Left ventricle myocardium inferior (tissue), 1 donor: ENCODE measurements around the gene TEAD4. TPM values are rescaled to one million over a fixed set of nuclear protein-coding genes. Genes with fewer than 3 reads are reported as not detected.

Experiments
- DNase-seq: peaks from one replicate; pipeline ENCODE4 v3.0.0-alpha.2; 2020
- H3K27ac ChIP-seq: fragments of 200-600 bp; replicated peaks from 2 replicates; pipeline ENCODE4 v1.8.0; 2021
- H3K27me3 ChIP-seq: fragments of 200-600 bp; 2 replicates; pipeline ENCODE4 v1.8.0; 2021; ENCODE audit warnings: low read depth
- H3K36me3 ChIP-seq: fragments of 200-600 bp; 2 replicates; pipeline ENCODE4 v1.8.0; 2021
- H3K4me1 ChIP-seq: fragments of 200-600 bp; 2 replicates; pipeline ENCODE4 v1.8.0; 2021
- H3K4me3 ChIP-seq: fragments of 200-600 bp; 2 replicates; pipeline ENCODE4 v1.8.0; 2021; ENCODE audit warnings: mild to moderate bottlenecking, moderate library complexity
- H3K9me3 ChIP-seq: fragments of 200-600 bp; replicated peaks from 2 replicates; pipeline ENCODE4 v1.8.0; 2021
- CTCF ChIP-seq: fragments of 200-600 bp; IDR thresholded peaks from 2 replicates; pipeline ENCODE4 v1.8.0; 2021; ENCODE audit warnings: antibody characterized with exemption, mild to moderate bottlenecking, borderline replicate concordance
- intact Hi-C: fragments of 100-400 bp; cut with micrococcal nuclease; formaldehyde crosslinking; loops from one replicate; pipeline ENCODE4 v1.11.0; 2022
- total RNA-seq: library from RNA; stranded (reverse); fragmentation: NEBNext Ultra II Directional; extraction: Animal tissue kit (Norgen Biotek cat#: 25700); gene quantifications from one replicate; pipeline ENCODE4 v1.2.1, GENCODE V29; 2021
- donor health status: DM: no; HTN: yes; CAD: no; lungs with severe emphysema.

The TEAD4 gene
- total RNA-seq, 1 donor from 2014 or later: 6.7 TPM

GRCh38 chr12:2937500-2937899, 21.7 kb upstream of the TEAD4 start:
- H3K9me3 ChIP-seq: no peaks in the 10 kb centered on the region
- intact Hi-C loops: no loop called here
- H3K36me3 ChIP-seq: peaks cover 58% of the 10 kb centered on the region
- H3K27me3 ChIP-seq: no peaks in the 10 kb centered on the region
- no peak overlapping the region for H3K4me3 ChIP-seq
- no peaks in the 10 kb centered on the region for H3K4me1 ChIP-seq
- TF ChIP-seq CTCF: no peak
- no peak for DNase-seq
- no peak overlapping the region for H3K27ac ChIP-seq

DNA sequence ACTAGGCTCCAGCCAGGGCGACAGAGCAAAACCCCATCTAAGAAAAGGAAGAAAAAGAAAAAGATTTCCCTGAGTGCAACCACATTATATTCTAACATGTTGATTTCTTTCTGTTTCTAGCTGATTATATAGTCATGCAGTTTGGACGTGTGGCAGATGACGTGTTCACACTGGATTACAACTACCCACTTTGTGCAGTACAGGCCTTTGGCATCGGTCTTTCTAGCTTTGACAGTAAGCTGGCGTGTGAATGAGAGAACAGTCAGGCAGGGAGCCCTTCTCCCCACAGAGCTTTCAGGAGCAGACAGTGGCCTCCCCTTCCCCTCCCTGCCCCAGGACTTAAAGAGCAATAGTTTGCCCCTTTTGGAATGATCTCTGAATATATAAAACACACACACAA, 20.0 kb upstream of the TEAD4 start:
- H3K4me3 ChIP-seq: no peak overlapping the region
- peaks cover 2% of the 10 kb centered on the region for H3K4me1 ChIP-seq

GRCh38 chr12:2940564-2940963, 18.6 kb upstream of the TEAD4 start:
- intact Hi-C loops: no loop called here
- Histone ChIP-seq H3K4me1 (peaks cover 10% of the 10 kb centered on the region), H3K27ac (no peak overlapping the region), H3K4me3 (no peak overlapping the region), H3K36me3 (peaks cover 33% of the 10 kb centered on the region), H3K27me3 (no peaks in the 10 kb centered on the region), H3K9me3 (no peaks in the 10 kb centered on the region)
- no peak for TF ChIP-seq CTCF
- no peak for DNase-seq

More for the DNA sequence above, 20.0 kb upstream of the TEAD4 start:
- intact Hi-C loops: no loop called here
- DNase-seq: no peak
- TF ChIP-seq CTCF: no peak
- Histone ChIP-seq H3K27me3 (no peaks in the 10 kb centered on the region), H3K27ac (no peak overlapping the region), H3K36me3 (peaks cover 47% of the 10 kb centered on the region), H3K9me3 (no peaks in the 10 kb centered on the region)

GRCh38 chr12:2941524-2941923, 17.7 kb upstream of the TEAD4 start:
- Histone ChIP-seq H3K27ac (no peak overlapping the region), H3K9me3 (no peaks in the 10 kb centered on the region), H3K4me3 (no peak overlapping the region), H3K27me3 (no peaks in the 10 kb centered on the region), H3K36me3 (peaks cover 25% of the 10 kb centered on the region), H3K4me1 (peaks cover 10% of the 10 kb centered on the region)
- intact Hi-C loops: no loop called here
- no peak for DNase-seq
- TF ChIP-seq CTCF: no peak

GRCh38 chr12:2944401-2945047, 14.7 kb upstream of the TEAD4 start:
- intact Hi-C loops: no loop called here

More at GRCh38 chr12:2944401-2945047, 14.7 kb upstream of the TEAD4 start:
- peaks cover 5% of the 10 kb centered on the region for H3K36me3 ChIP-seq
- peak; percentile 79 for TF ChIP-seq CTCF
- peaks cover 10% of the 10 kb centered on the region for H3K4me1 ChIP-seq
- H3K9me3 ChIP-seq: no peaks in the 10 kb centered on the region
- H3K27me3 ChIP-seq: no peaks in the 10 kb centered on the region
- no peak overlapping the region for H3K27ac ChIP-seq
- H3K4me3 ChIP-seq: no peak overlapping the region
- peak; percentile 29 for DNase-seq
